ENCODE measurements around the gene RAB17. TPM values are rescaled to one million over a fixed set of nuclear protein-coding genes. Genes with fewer than 3 reads are reported as not detected.
A peak's percentile ranks its signal among the peaks of the same experiment; 100 is the strongest.

RAB17 gene
- total RNA-seq, 4 donors from 2014 or later: 37.6 to 88.1 (median 70.1) TPM

DNA sequence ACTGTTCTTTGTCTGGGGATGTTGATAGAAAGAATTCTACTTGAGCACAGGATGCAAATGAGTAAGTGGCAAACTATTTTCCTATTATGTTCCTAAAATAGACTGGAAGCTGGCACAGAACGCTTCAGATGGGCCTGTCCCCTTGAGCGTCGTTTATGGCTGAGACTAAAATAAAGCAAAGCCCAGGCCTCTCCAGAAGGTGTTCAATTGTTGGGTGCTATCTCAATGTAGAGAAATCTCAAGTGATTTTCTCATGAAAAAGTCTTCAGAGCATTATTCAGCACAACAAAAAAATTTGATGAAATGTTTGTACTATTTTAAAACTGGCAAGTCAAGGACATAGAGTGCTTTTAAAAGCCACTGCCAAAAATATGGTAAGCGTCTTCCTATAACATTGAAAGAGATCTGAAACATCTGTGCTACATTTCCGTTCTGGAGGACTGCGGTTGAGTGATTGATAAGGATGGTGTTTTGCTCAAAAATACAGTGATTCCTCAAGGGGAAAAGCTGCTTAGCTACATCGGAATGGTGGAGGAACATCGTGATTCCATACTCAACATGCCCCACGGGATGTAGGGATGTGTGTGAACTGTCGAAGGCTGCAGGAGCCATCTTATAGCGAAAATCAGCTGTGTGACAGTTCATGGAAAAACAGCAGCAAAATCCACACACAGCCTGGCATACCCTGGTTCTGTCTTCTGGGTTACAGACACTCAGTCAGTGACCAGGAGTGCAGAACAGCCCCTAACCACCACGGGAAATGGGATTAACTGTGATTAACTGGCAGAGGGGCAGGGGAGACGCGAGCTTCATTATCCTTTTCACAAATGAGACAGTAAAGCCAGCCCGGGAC, 26.4 kb upstream of the RAB17 start:
- Histone ChIP-seq H3K9me3 (no peaks in the 10 kb centered on the region), H3K4me3 (replicated peaks in 1 of 3) (no peak overlapping the region), H3K36me3 (no peaks in the 10 kb centered on the region), H3K27ac (peak overlapping the region in 2 of 3 donors; percentile 69 to 76), H3K4me1 (peaks cover 12 to 41% of the 10 kb centered on the region in 2 donors), H3K27me3 (no peaks in the 10 kb centered on the region)
- no peak for TF ChIP-seq POLR2A (IDR thresholded peaks at IDR 0.05)
- TF ChIP-seq, protein P1, sequence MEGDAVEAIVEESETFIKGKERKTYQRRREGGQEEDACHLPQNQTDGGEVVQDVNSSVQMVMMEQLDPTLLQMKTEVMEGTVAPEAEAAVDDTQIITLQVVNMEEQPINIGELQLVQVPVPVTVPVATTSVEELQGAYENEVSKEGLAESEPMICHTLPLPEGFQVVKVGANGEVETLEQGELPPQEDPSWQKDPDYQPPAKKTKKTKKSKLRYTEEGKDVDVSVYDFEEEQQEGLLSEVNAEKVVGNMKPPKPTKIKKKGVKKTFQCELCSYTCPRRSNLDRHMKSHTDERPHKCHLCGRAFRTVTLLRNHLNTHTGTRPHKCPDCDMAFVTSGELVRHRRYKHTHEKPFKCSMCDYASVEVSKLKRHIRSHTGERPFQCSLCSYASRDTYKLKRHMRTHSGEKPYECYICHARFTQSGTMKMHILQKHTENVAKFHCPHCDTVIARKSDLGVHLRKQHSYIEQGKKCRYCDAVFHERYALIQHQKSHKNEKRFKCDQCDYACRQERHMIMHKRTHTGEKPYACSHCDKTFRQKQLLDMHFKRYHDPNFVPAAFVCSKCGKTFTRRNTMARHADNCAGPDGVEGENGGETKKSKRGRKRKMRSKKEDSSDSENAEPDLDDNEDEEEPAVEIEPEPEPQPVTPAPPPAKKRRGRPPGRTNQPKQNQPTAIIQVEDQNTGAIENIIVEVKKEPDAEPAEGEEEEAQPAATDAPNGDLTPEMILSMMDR (IDR thresholded peaks at IDR 0.05): no peak
- DNase-seq: no peak
- intact Hi-C loops (cut with DNase I): no loop called here
- WGBS, 2 donors: 53 to 59% methylated on average over 14 to 15 of the region's 15 CpGs

DNA sequence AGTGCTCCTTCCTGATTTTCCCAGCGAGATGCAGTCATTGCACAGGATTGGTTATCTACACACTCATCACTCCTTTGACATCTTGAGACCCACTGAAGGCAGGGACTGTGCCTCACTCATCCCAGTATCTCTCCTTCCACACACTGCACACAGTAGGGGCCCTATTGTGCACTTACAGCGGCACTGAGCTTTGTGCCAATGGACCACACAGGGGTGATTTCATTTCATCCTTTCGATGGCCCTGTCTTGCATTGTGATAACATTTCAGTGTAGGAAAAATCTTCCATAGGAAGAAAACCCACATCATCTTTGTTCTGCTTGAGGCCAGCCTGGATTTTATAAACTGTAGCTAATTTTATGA, 25.8 kb upstream of the RAB17 start:
- Histone ChIP-seq H3K27me3 (no peaks in the 10 kb centered on the region), H3K9me3 (no peaks in the 10 kb centered on the region), H3K4me3 (replicated peaks in 1 of 3) (no peak overlapping the region), H3K4me1 (peaks cover 12 to 41% of the 10 kb centered on the region in 2 donors), H3K27ac (peak overlapping the region in 2 of 3 donors; percentile 69 to 76), H3K36me3 (no peaks in the 10 kb centered on the region)
- intact Hi-C loops (cut with DNase I): no loop called here
- no peak for DNase-seq
- 53 to 71% methylated on average over 3 of the region's 3 CpGs for whole genome bisulfite sequencing, 2 donors
- TF ChIP-seq POLR2A (IDR thresholded peaks at IDR 0.05): no peak
- TF ChIP-seq, protein P1 (IDR thresholded peaks at IDR 0.05): no peak

DNA sequence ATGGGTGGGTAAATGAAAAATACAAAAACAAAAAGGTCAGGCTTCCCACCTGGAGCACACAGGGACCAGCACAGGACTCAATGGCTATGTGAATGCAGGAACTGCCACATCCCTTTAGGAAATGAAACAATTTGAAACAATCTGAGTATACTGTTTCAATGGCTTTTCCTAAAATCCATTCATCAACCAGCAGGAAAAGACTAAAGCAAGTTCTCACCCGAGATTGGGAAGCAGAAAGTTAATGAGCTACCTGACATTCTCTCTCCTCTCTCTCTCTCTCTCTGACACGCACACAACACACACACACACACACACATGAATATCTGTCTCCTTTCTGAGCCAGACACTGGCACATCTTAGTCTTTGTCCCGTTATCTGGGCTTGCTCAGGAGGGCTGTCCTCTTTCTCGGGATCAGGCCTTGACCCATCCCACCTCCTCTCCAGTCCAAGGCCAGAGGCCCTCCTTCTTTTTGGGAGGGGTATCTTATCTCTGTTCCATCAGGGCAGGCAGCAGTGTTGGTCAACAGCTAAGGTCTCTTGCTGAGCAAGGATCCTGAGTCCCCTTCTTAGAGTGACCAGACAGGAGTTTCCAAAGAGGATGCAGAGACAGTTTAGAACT, 25.2 kb upstream of the RAB17 start:
- 68 to 76% methylated on average over 4 of the region's 4 CpGs for WGBS, 2 donors
- peaks cover 12 to 41% of the 10 kb centered on the region in 2 donors for H3K4me1 ChIP-seq
- H3K36me3 ChIP-seq: no peaks in the 10 kb centered on the region
- intact Hi-C loops (cut with DNase I): no loop called here
- H3K27ac ChIP-seq: peak overlapping the region in 2 of 3 donors; percentile 69 to 76
- no peak overlapping the region for H3K4me3 ChIP-seq (replicated peaks in 1 of 3)
- no peaks in the 10 kb centered on the region for H3K9me3 ChIP-seq
- TF ChIP-seq, protein P1 (IDR thresholded peaks at IDR 0.05): no peak
- TF ChIP-seq POLR2A (IDR thresholded peaks at IDR 0.05): no peak
- no peak for DNase-seq
- no peaks in the 10 kb centered on the region for H3K27me3 ChIP-seq

DNA sequence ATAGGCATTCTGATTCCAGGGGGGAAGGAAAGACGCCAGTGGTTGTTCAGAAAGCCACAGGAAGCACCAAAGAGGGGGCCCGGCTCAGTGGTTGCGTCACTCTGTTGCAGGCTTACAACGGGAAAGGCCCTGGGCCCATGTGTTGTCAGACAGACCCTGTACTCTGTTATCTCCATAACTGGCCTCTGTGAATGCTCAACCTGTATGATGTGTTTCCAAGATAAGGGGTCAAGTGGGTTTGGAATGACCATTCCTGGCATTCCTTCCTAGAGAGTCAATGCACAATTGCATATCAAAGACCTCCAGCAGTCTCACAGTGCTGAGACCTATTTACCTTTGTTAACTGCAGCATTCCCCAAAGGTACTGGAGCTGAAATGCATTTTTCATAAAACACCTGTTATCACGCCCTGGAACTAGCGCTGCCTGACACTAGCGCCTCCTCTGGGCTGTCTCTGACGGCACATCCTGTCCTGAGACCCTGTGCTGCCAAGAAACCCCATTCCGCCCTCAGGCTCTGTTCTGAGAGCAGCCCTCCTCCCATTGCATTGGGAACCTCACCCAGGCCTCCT, 23.7 kb upstream of the RAB17 start:
- Histone ChIP-seq H3K4me1 (peaks cover 12 to 41% of the 10 kb centered on the region in 2 donors), H3K27me3 (no peaks in the 10 kb centered on the region), H3K4me3 (replicated peaks in 1 of 3) (no peak overlapping the region), H3K27ac (peak overlapping the region; percentile 9 to 69 (median 62)), H3K9me3 (no peaks in the 10 kb centered on the region), H3K36me3 (no peaks in the 10 kb centered on the region)
- peak; percentile 43 to 71 for DNase-seq
- intact Hi-C loops (cut with DNase I): no loop called here
- WGBS, 2 donors: 58% methylated on average over 9 of the region's 9 CpGs
- no peak for TF ChIP-seq POLR2A (IDR thresholded peaks at IDR 0.05)
- TF ChIP-seq, protein P1 (IDR thresholded peaks at IDR 0.05): peak in 4 of 6 experiments; percentile 44 to 59 (median 51)

All from thyroid gland (tissue), 4 donors.